HL-60 (cell line): ENCODE measurements around the gene RUFY4.

Source experiments
- DNase-seq, 2 experiments: peaks; one replicate each; pipeline ENCODE4 v3.0.0-alpha.2; 2010 to 2020; ENCODE audit warnings: low read depth in 1 of 2, low spot score in 1 of 2
- H3K27ac ChIP-seq: fragments of 250-450 bp; sonication (Bioruptor Pico); replicated peaks from 2 replicates; pipeline ENCODE4 v1.5.1; 2020; ENCODE audit warnings: mild to moderate bottlenecking, moderate library complexity
- H3K27me3 ChIP-seq: fragments of 250-450 bp; sonication (Bioruptor Pico); 2 replicates; pipeline ENCODE4 v1.5.1; 2021; ENCODE audit warnings: mild to moderate bottlenecking, moderate library complexity; ENCODE audit not compliant: insufficient read depth, poor library complexity, severe bottlenecking
- H3K4me3 ChIP-seq: replicated peaks from 2 replicates; pipeline ENCODE4 v1.5.1; 2011; ENCODE audit warnings: mild to moderate bottlenecking, control low read depth, low read length; ENCODE audit not compliant: insufficient read depth
- GABPA ChIP-seq: IDR thresholded peaks from 2 replicates; pipeline ENCODE4 v1.6.1; 2012; ENCODE audit warnings: low read depth
- POLR2AphosphoS5 ChIP-seq: IDR thresholded peaks from 2 replicates; pipeline ENCODE4 v1.6.1; 2012; ENCODE audit warnings: low read depth
- SPI1 ChIP-seq: IDR thresholded peaks from 2 replicates; pipeline ENCODE4 v1.6.1; 2012; ENCODE audit warnings: low read depth, mild to moderate bottlenecking, borderline replicate concordance
- TF ChIP-seq, protein P1 (sequence below): IDR thresholded peaks from 2 replicates; pipeline ENCODE4 v1.6.1; 2012; ENCODE audit warnings: low read depth; ENCODE audit not compliant: insufficient replicate concordance
- TF ChIP-seq, protein P2 (sequence below): IDR thresholded peaks from one replicate; pipeline ENCODE4 v1.5.1; 2011; ENCODE audit warnings: low read length, control low read depth, inconsistent platforms; ENCODE audit not compliant: insufficient read depth

RUFY4 gene

DNA sequence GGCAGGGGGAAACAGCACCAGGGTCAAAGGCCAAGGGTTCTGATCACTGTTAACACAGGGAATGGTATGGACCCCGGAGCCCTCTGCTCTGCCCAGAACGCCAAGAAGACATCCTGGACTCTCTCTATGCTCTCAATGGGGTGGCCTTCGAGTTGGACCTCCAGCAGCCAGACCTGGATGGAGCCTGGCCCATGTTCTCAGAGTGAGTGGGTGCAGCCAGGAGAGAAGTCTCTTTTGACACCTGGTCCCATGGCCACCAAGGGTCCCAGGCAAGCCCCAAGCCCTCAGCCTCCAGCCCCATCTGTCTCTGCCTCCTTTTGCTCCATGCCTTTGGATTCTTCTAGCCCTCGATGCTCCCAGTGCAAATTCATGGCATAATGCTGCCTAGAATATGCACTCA is 4.1 kb downstream of the RUFY4 start:
- TF ChIP-seq, protein P1, sequence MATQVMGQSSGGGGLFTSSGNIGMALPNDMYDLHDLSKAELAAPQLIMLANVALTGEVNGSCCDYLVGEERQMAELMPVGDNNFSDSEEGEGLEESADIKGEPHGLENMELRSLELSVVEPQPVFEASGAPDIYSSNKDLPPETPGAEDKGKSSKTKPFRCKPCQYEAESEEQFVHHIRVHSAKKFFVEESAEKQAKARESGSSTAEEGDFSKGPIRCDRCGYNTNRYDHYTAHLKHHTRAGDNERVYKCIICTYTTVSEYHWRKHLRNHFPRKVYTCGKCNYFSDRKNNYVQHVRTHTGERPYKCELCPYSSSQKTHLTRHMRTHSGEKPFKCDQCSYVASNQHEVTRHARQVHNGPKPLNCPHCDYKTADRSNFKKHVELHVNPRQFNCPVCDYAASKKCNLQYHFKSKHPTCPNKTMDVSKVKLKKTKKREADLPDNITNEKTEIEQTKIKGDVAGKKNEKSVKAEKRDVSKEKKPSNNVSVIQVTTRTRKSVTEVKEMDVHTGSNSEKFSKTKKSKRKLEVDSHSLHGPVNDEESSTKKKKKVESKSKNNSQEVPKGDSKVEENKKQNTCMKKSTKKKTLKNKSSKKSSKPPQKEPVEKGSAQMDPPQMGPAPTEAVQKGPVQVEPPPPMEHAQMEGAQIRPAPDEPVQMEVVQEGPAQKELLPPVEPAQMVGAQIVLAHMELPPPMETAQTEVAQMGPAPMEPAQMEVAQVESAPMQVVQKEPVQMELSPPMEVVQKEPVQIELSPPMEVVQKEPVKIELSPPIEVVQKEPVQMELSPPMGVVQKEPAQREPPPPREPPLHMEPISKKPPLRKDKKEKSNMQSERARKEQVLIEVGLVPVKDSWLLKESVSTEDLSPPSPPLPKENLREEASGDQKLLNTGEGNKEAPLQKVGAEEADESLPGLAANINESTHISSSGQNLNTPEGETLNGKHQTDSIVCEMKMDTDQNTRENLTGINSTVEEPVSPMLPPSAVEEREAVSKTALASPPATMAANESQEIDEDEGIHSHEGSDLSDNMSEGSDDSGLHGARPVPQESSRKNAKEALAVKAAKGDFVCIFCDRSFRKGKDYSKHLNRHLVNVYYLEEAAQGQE = no peak
- TF ChIP-seq SPI1 (no peak), POLR2AphosphoS5 (no peak), GABPA (no peak)
- TF ChIP-seq, protein P2, sequence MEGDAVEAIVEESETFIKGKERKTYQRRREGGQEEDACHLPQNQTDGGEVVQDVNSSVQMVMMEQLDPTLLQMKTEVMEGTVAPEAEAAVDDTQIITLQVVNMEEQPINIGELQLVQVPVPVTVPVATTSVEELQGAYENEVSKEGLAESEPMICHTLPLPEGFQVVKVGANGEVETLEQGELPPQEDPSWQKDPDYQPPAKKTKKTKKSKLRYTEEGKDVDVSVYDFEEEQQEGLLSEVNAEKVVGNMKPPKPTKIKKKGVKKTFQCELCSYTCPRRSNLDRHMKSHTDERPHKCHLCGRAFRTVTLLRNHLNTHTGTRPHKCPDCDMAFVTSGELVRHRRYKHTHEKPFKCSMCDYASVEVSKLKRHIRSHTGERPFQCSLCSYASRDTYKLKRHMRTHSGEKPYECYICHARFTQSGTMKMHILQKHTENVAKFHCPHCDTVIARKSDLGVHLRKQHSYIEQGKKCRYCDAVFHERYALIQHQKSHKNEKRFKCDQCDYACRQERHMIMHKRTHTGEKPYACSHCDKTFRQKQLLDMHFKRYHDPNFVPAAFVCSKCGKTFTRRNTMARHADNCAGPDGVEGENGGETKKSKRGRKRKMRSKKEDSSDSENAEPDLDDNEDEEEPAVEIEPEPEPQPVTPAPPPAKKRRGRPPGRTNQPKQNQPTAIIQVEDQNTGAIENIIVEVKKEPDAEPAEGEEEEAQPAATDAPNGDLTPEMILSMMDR = no peak

DNA sequence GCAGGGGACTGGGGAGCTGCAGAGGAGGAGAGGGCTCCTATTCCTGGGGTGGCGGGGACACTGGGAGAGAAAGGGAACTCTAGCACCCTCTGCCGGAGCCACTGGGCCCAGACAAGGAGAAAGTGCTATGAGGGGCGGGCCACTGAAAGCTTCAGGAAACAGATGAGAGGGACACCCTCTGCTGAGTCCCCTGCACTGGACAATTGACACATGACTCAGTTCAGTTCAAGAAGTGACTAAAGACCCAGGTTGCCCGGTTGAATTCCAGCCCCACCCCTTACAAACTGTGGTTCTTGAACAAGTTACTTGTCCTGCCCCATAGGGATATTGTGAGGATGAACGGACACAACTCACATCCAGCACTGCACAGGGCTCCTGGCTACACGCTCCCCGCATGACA is 5.0 kb downstream of the RUFY4 start:
- no peak overlapping the region for H3K4me3 ChIP-seq
- H3K27ac ChIP-seq = no peak overlapping the region
- no peaks in the 10 kb centered on the region for H3K27me3 ChIP-seq
- DNase-seq = peak; percentile 32 to 33
- TF ChIP-seq GABPA = no peak
- TF ChIP-seq, protein P2 = peak; percentile 78

More for the DNA sequence above, 4.1 kb downstream of the RUFY4 start:
- Histone ChIP-seq H3K27me3 (no peaks in the 10 kb centered on the region), H3K27ac (no peak overlapping the region), H3K4me3 (no peak overlapping the region)
- no peak for DNase-seq

DNA sequence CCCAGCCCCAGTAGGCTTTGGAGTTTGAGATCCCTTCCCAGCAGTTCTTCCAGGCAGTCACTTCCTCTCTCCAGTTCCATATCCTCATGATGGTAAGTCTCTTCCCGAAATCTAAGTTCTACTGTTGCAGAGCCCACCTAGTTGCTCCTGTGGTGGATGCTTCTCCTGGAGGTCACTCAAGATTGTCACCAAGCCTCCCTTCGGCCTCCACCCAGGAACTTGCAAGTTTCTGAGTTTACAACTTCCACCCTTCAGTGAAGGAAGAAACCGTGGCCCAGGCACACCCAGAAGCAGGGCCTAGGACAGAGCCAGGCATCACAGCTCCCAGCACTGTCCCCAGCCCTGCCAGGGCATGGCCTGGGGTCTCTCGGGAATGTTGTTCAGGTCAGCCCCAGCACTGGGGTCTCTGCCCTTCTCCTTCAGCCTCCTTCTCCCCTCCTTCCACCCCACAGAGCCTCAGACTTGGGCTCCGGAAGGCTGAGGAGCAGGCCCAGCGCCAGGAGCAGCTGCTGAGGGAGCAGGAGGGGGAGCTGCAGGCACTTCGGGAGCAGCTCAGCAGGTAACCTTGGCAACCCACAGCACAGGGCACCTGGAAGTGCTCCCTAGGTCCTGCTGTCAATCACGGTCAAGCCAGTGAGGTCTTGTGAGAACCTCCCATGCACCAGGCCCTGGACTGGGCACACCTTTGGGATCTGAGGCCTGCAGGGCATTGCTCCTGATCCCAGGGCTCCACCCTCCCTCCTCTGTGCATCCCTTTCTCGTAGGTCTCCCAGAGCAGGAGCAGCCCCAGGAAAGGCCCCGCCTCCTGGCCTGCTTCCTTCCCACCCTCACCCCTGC is 7.1 kb downstream of the RUFY4 start:
- H3K27ac ChIP-seq = no peak overlapping the region
- no peaks in the 10 kb centered on the region for H3K27me3 ChIP-seq
- H3K4me3 ChIP-seq = no peak overlapping the region
- no peak for TF ChIP-seq SPI1
- TF ChIP-seq, protein P2 = no peak
- TF ChIP-seq, protein P1 = no peak
- TF ChIP-seq GABPA = no peak
- no peak for TF ChIP-seq POLR2AphosphoS5
- DNase-seq = no peak
